NB4 (cell line): ENCODE data around the gene DAPP1.

ENCODE experiments used
- DNase-seq: peaks from one replicate; pipeline ENCODE4 v3.0.0; 2010; ENCODE audit warnings: low read depth
- H3K4me3 ChIP-seq: one replicate; pipeline ENCODE4 v1.5.1; 2011; ENCODE audit warnings: mild to moderate bottlenecking, low read depth, low read length, moderate library complexity
- CTCF ChIP-seq: IDR thresholded peaks from one replicate; pipeline ENCODE4 v1.5.1; 2012; ENCODE audit warnings: low read depth, low read length
- MAX ChIP-seq: IDR thresholded peaks from 2 replicates; pipeline ENCODE4 v1.6.1; 2011; ENCODE audit warnings: low read depth, low read length
- MYC ChIP-seq: IDR thresholded peaks from 2 replicates; pipeline ENCODE4 v1.6.1; 2011; ENCODE audit warnings: low read depth, low read length
- POLR2A ChIP-seq: IDR thresholded peaks from 2 replicates; pipeline ENCODE4 v1.6.1; 2011; ENCODE audit warnings: mild to moderate bottlenecking; ENCODE audit not compliant: insufficient read length; ENCODE audit errors: extremely low read depth

DAPP1 gene

GRCh38 chr4:99817309-99817890 lies 773 bp downstream of the DAPP1 start:
- H3K4me3 ChIP-seq: peak overlapping the region; percentile 58
- TF ChIP-seq MAX: no peak
- no peak for TF ChIP-seq MYC
- no peak for TF ChIP-seq CTCF
- no peak for TF ChIP-seq POLR2A
- peak; percentile 62 for DNase-seq

- DNase-seq: no peak
- TF ChIP-seq MYC (no peak), MAX (no peak), CTCF (no peak), POLR2A (no peak)
- H3K4me3 ChIP-seq: no peak overlapping the region
These were observed 2.0 kb downstream of the DAPP1 start for GRCh38 chr4:99818661-99819060.

- peak; percentile 39 for DNase-seq
- no peak overlapping the region for H3K4me3 ChIP-seq
- TF ChIP-seq CTCF (no peak), POLR2A (no peak), MAX (no peak), MYC (no peak)
These were observed 5.4 kb downstream of the DAPP1 start for GRCh38 chr4:99821918-99822503.

- no peak overlapping the region for H3K4me3 ChIP-seq
- DNase-seq: no peak
- TF ChIP-seq POLR2A: no peak
- no peak for TF ChIP-seq CTCF
- no peak for TF ChIP-seq MAX
- TF ChIP-seq MYC: no peak
These were observed 6.1 kb downstream of the DAPP1 start for GRCh38 chr4:99822734-99823133.

- DNase-seq: no peak
- no peak overlapping the region for H3K4me3 ChIP-seq
- no peak for TF ChIP-seq MAX
- no peak for TF ChIP-seq POLR2A
- TF ChIP-seq CTCF: no peak
- TF ChIP-seq MYC: no peak
These were observed 7.5 kb downstream of the DAPP1 start for GRCh38 chr4:99824070-99824599.

GRCh38 chr4:99825272-99825671 lies 8.6 kb downstream of the DAPP1 start:
- no peak overlapping the region for H3K4me3 ChIP-seq
- TF ChIP-seq CTCF: no peak
- no peak for TF ChIP-seq MAX
- no peak for DNase-seq
